GM12873 (cell line): ENCODE results near the gene PHTF2.

Experiments used
- TF ChIP-seq, protein P1 (sequence below): IDR thresholded peaks from 2 replicates; pipeline ENCODE4 v1.5.1; 2012; ENCODE audit warnings: low read depth, mild to moderate bottlenecking, moderate library complexity, low read length, control low read depth; ENCODE audit not compliant: insufficient read depth; ENCODE audit errors: missing control alignments

PHTF2 gene

DNA sequence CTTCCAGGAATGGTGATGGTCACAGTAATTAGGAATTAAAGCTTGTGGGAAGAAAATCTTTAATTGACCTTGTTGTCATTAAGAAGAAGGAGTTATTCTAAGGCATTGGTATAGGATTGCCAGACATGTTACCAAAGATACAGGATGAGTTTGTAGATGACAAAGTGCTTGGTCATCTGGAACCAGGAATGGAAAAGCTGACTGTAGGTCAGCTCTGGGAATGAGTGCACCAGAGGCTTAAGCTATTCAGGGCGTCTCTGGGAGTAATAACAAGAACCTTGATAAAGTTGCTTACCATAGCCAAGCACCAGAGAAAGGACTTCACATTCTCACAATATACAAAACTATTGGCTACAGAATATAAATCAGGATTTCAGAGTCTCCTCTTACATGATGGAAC is 89.0 kb downstream of the PHTF2 start:
- TF ChIP-seq, protein P1, sequence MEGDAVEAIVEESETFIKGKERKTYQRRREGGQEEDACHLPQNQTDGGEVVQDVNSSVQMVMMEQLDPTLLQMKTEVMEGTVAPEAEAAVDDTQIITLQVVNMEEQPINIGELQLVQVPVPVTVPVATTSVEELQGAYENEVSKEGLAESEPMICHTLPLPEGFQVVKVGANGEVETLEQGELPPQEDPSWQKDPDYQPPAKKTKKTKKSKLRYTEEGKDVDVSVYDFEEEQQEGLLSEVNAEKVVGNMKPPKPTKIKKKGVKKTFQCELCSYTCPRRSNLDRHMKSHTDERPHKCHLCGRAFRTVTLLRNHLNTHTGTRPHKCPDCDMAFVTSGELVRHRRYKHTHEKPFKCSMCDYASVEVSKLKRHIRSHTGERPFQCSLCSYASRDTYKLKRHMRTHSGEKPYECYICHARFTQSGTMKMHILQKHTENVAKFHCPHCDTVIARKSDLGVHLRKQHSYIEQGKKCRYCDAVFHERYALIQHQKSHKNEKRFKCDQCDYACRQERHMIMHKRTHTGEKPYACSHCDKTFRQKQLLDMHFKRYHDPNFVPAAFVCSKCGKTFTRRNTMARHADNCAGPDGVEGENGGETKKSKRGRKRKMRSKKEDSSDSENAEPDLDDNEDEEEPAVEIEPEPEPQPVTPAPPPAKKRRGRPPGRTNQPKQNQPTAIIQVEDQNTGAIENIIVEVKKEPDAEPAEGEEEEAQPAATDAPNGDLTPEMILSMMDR: no peak

DNA sequence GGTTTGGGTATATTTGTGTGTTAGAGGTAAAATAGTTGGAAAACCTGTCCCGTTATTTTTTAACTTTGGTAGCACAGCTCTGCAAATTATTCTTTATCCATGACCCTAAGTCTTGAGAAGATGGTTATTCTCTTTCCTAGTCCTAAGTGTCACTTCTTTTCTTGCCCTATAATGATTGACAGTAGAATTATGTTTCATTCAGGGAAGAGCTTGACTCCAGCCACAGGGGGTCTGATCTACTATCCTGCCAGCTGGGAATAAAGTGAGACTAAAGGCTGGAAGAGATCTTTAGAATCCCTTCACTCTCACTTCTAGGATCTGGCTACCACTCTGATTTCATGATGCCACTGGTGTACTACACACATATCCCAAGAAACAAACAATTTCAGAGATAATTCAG is 90.4 kb downstream of the PHTF2 start:
- TF ChIP-seq, protein P1: no peak

DNA sequence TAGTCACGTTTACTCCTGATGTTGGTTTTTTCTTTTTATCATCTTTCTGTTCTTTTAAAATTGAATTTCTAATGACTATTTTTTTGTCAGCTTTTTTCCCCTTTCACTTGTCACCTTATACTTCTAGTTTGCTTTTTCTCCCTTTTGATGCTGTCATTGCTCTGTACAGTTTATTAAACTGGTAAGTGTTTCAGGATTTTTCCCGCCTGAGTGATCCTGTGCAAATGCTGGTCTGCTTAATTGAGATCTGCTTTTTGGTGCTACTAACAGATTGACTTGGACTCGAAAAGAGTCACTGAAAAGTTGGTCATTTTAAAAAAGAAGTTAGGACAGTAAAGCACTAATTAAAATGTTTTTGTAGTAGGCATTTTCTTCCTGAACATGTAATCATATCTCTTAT is 95.2 kb downstream of the PHTF2 start:
- TF ChIP-seq, protein P1: no peak

DNA sequence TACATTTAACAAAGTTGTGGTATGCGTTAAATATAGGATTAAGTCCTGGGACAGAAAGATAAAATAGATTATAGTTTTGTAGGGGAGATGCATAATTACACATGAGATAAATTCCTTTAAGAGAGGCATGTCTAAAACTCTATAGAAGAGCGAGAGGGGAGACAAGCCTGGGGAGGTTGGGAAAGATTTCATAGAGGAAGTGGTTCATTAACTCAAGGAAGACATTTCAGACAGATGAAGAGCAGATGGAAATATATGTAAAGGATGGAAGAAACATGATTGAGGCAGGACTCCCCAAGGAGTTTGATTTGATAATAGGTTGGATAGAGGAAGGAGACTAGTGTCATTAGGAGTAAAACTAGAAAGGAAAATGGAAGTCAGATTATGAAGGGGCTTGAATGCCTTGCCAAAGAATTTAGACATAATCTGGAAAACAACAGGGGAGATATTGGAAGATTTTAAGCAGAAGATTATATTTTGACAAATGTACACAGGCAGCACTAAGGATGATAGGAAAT is 96.1 kb downstream of the PHTF2 start:
- TF ChIP-seq, protein P1: no peak

DNA sequence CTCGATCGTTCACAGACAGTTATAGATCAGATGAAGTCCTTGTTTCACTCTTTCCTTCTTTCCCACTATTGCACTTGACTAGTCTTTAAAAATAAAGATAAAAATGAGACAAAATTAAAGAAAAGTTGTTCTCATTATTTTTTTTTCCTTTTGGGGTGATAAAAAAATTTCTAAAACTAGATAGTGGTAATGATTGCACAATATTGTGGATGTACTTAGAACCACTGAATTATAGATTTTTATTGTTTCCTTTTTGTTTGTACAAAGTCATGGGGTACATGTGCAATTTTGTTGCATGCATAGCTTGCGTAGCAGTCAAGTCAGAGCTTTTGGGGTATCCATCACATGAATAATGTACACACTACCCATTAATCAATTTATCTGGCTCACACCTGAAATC is 97.3 kb downstream of the PHTF2 start:
- TF ChIP-seq, protein P1: no peak

DNA sequence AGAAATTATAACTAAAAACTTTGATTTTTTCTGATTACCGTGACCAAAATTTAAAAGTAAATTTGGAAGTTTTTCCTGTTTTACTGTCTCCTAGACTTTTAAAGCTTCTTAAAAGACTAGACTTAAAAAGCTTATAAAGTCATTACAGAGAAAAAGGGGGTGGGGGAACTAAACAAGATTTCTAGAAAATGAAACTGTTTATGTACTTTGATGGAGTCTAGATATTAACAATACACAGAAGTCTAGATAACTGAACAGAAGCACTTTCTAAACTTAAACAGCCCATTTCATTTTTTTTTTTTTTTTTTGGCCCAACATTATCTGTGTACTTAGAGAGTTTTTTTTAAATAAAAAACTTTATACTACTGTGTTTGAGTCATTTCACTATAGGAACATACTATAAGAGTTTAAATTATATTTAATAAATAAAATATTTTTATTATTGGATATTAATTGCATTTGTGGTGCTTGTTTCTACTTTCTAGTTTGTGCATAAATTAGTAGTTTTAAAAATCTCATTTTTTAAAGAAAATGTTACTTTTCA is 98.5 kb downstream of the PHTF2 start:
- TF ChIP-seq, protein P1: no peak

DNA sequence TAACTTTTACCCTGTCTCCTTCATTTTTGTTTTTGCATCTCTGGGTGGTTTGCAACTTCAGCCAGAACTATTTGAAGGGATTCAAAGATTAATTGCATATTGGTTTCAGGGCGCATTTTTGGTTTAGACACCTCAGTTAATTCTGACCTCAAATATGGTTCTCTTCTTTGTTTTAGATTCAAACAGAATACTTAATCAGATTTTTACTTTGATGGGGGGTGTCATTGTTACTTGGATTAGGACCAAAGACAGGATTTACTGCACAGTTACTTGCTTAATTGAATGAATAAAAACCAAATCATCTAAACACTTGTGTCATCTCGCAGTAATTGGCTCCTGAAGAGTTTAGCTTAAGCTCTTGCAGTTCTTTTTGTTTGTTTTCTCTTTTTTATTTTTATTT is 100.9 kb downstream of the PHTF2 start:
- TF ChIP-seq, protein P1: no peak
